GM23338 (cell line): ENCODE data around the gene ZMYND8. TPM values are rescaled to one million over a fixed set of nuclear protein-coding genes. Genes with fewer than 3 reads are reported as not detected.

Experiments
- ATAC-seq: fragments of 200-7000 bp; cut with Tn5 transposase; 3 replicates; pipeline ENCODE4 v1.9.1; 2020
- DNase-seq: peaks from one replicate; pipeline ENCODE4 v3.0.0-alpha.2; 2015; ENCODE audit warnings: low spot score
- H2AFZ ChIP-seq: fragments of 200-600 bp; sonication (generic); 2 replicates; pipeline ENCODE4 v1.8.0; 2016; ENCODE audit warnings: antibody characterized with exemption, mild to moderate bottlenecking, moderate library complexity
- H3F3A ChIP-seq: fragments of 200-600 bp; sonication (generic); replicated peaks from 2 replicates; pipeline ENCODE4 v1.8.0; 2017; ENCODE audit warnings: antibody characterized with exemption, mixed run types, low read depth
- H3K27ac ChIP-seq: fragments of 200-600 bp; sonication (generic); 2 replicates; pipeline ENCODE4 v1.6.1; 2016; ENCODE audit warnings: low read depth
- H3K27me3 ChIP-seq: fragments of 200-600 bp; sonication (generic); 2 replicates; pipeline ENCODE4 v1.8.0; 2016; ENCODE audit warnings: mild to moderate bottlenecking, mixed run types, moderate library complexity; ENCODE audit not compliant: insufficient read depth
- H3K36me3 ChIP-seq: fragments of 200-600 bp; sonication (generic); 2 replicates; pipeline ENCODE4 v1.8.0; 2016; ENCODE audit warnings: mild to moderate bottlenecking; ENCODE audit not compliant: insufficient read depth
- H3K4me1 ChIP-seq: fragments of 200-600 bp; sonication (generic); 2 replicates; pipeline ENCODE4 v1.8.0; 2016; ENCODE audit warnings: mild to moderate bottlenecking, moderate library complexity; ENCODE audit not compliant: insufficient read depth
- H3K4me2 ChIP-seq: fragments of 200-600 bp; sonication (generic); 2 replicates; pipeline ENCODE4 v1.7.1; 2017; ENCODE audit warnings: mixed run types
- H3K4me3 ChIP-seq: fragments of 200-600 bp; sonication (generic); 2 replicates; pipeline ENCODE4 v1.6.1; 2016; ENCODE audit warnings: mixed run types
- H3K79me2 ChIP-seq: fragments of 200-600 bp; sonication (generic); replicated peaks from 2 replicates; pipeline ENCODE4 v1.8.0; 2017; ENCODE audit warnings: mild to moderate bottlenecking; ENCODE audit not compliant: insufficient read depth
- H3K9me2 ChIP-seq: fragments of 200-600 bp; sonication (generic); 2 replicates; pipeline ENCODE4 v1.8.0; 2017; ENCODE audit not compliant: insufficient read depth
- H4K20me1 ChIP-seq: fragments of 200-600 bp; sonication (generic); replicated peaks from 2 replicates; pipeline ENCODE4 v1.8.0; 2017; ENCODE audit warnings: mild to moderate bottlenecking; ENCODE audit not compliant: insufficient read depth
- H3K27ac Mint-ChIP-seq: 2 replicates; pipeline ENCODE4 v1.8.0; 2020; ENCODE audit warnings: inconsistent platforms, mild to moderate bottlenecking, moderate library complexity, mixed read lengths
- H3K27me3 Mint-ChIP-seq: 3 replicates; pipeline ENCODE4 v1.8.0; 2022; ENCODE audit warnings: low read depth, mild to moderate bottlenecking, moderate library complexity, mixed read lengths, inconsistent platforms; ENCODE audit not compliant: insufficient read depth, poor library complexity
- H3K36me3 Mint-ChIP-seq: 3 replicates; pipeline ENCODE4 v1.8.0; 2021; ENCODE audit warnings: low read depth, mild to moderate bottlenecking, inconsistent platforms, moderate library complexity, mixed read lengths
- H3K4me1 Mint-ChIP-seq: 3 replicates; pipeline ENCODE4 v1.8.0; 2020; ENCODE audit warnings: mild to moderate bottlenecking, inconsistent platforms, mixed read lengths
- H3K4me3 Mint-ChIP-seq: 3 replicates; pipeline ENCODE4 v1.8.0; 2021; ENCODE audit warnings: moderate library complexity, mild to moderate bottlenecking, inconsistent platforms, mixed read lengths
- H3K9me3 Mint-ChIP-seq: 3 replicates; pipeline ENCODE4 v1.8.0; 2020; ENCODE audit warnings: moderate library complexity, mild to moderate bottlenecking, inconsistent platforms, mixed read lengths
- CTCF ChIP-seq, 2 experiments: fragments of 200-600 bp in 1 of 2; sonication (generic) in 1 of 2; conservative IDR thresholded peaks; 2 replicates each; pipeline versions ENCODE4 v1.5.1 to v1.6.1; 2016 to 2017; ENCODE audit warnings: antibody characterized with exemption in 2 of 2, low read depth in 2 of 2, mild to moderate bottlenecking in 2 of 2, moderate library complexity in 1 of 2
- JUNB ChIP-seq: IDR thresholded peaks from one replicate; pipeline ENCODE4 v1.6.1; 2016; ENCODE audit warnings: antibody characterized with exemption; ENCODE audit not compliant: unreplicated experiment
- POLR2AphosphoS5 ChIP-seq: IDR thresholded peaks from 2 replicates; pipeline ENCODE4 v1.6.1; 2016; ENCODE audit warnings: antibody characterized with exemption, low read depth
- ZNF331 ChIP-seq: fragments of 250-450 bp; sonication (Bioruptor Pico); IDR thresholded peaks from 2 replicates; pipeline ENCODE4 v1.5.0; 2020; ENCODE audit warnings: low read depth, mild to moderate bottlenecking, moderate library complexity
- ZNF462 ChIP-seq: fragments of 250-450 bp; sonication (Bioruptor Pico); IDR thresholded peaks from 2 replicates; pipeline ENCODE4 v1.5.0; 2020; ENCODE audit warnings: mild to moderate bottlenecking, moderate library complexity
- polyA plus RNA-seq: library from polyadenylated mRNA; unstranded; fragments of >200 nt; fragmentation: Nextera tagmentation; extraction: Ambion mirVana; gene quantifications from 2 replicates; pipeline ENCODE4 v1.2.1, GENCODE V29; 2016
- total RNA-seq: library from RNA; depleted of rRNA; stranded (reverse); fragments of >200 nt; shearing (Covaris generic); gene quantifications from 2 replicates; pipeline ENCODE4 v1.2.3, GENCODE V29; 2014

The ZMYND8 gene
- total and polyA plus RNA-seq, 2 experiments from 2014 or later, result 70.9 to 128 TPM

- Mint-ChIP-seq H3K4me1 (peaks cover 21% of the 10 kb centered on the region), H3K27me3 (peaks cover 8% of the 10 kb centered on the region), H3K27ac (no peak overlapping the region), H3K36me3 (peaks cover 30% of the 10 kb centered on the region), H3K9me3 (no peaks in the 10 kb centered on the region; the same call in 2 of the 3 replicates), H3K4me3 (no peak overlapping the region)
- Histone ChIP-seq H3K36me3 (peaks cover 37% of the 10 kb centered on the region), H3K4me1 (peaks cover 18% of the 10 kb centered on the region), H2AFZ (no peak overlapping the region), H3F3A (peaks cover 15% of the 10 kb centered on the region; the same call in 1 of the 2 replicates), H3K27me3 (no peaks in the 10 kb centered on the region), H3K79me2 (0 out of 2 replicates have a peak, but pooled peaks cover 9% of the 10 kb centered on the region), H3K4me2 (no peak overlapping the region), H3K9me2 (no peaks in the 10 kb centered on the region), H4K20me1 (no peaks in the 10 kb centered on the region; the same call in 1 of the 2 replicates), H3K4me3 (no peak overlapping the region), H3K27ac (0 out of 2 replicates have a peak overlapping the region, but pooled peaks have one; percentile 14)
- no peak for ATAC-seq
- no peak for DNase-seq
- TF ChIP-seq POLR2AphosphoS5, result 0 out of 2 replicates have a peak, but pooled peaks have one; percentile 10
- no peak for TF ChIP-seq CTCF (conservative IDR thresholded peaks at IDR 0.05; ENCODE audit: low read depth in 2 of 2)
- TF ChIP-seq ZNF331 (CRISPR knock-in tag), result no peak
Measured at GRCh38 chr20:47208534-47209174, 147.8 kb downstream of the ZMYND8 start.

- DNase-seq (peak; percentile 47), ATAC-seq (peak; percentile 71)
- Histone ChIP-seq H3K27me3 (no peaks in the 10 kb centered on the region), H4K20me1 (no peaks in the 10 kb centered on the region; the same call in 1 of the 2 replicates), H3K36me3 (peaks cover 30% of the 10 kb centered on the region), H3K4me1 (peaks cover 18% of the 10 kb centered on the region), H3K27ac (peak overlapping the region; percentile 86), H3K9me2 (no peaks in the 10 kb centered on the region), H3K4me2 (peak overlapping the region; percentile 28; the same call in 1 of the 2 replicates), H2AFZ (no peak overlapping the region), H3K4me3 (peak overlapping the region; percentile 22; the same call in 1 of the 2 replicates), H3F3A (0 out of 2 replicates have a peak, but pooled peaks cover 6% of the 10 kb centered on the region), H3K79me2 (0 out of 2 replicates have a peak, but pooled peaks cover 4% of the 10 kb centered on the region)
- H3K27ac Mint-ChIP-seq, result peak overlapping the region; percentile 36
- peaks cover 30% of the 10 kb centered on the region for H3K36me3 Mint-ChIP-seq
- no peak overlapping the region for H3K4me3 Mint-ChIP-seq
- no peaks in the 10 kb centered on the region; the same call in 2 of the 3 replicates for H3K9me3 Mint-ChIP-seq
- H3K4me1 Mint-ChIP-seq, result peaks cover 21% of the 10 kb centered on the region
- TF ChIP-seq JUNB, result no peak
- no peak for TF ChIP-seq POLR2AphosphoS5
- TF ChIP-seq ZNF331 (CRISPR knock-in tag), result no peak
- TF ChIP-seq CTCF (conservative IDR thresholded peaks at IDR 0.05; ENCODE audit: low read depth in 2 of 2), result no peak
- TF ChIP-seq ZNF462 (CRISPR knock-in tag), result peak; percentile 22; the same call in 1 of the 2 replicates
- H3K27me3 Mint-ChIP-seq, result peaks cover 8% of the 10 kb centered on the region
Measured at GRCh38 chr20:47206962-47207641, 149.4 kb downstream of the ZMYND8 start.
